Esophagus muscularis mucosa (tissue), 4 donors: ENCODE results near the gene CNOT3. TPM values are rescaled to one million over a fixed set of nuclear protein-coding genes. Genes with fewer than 3 reads are reported as not detected.

Experiments
- DNase-seq: peaks from one replicate; pipeline ENCODE4 v3.0.0-alpha.2; 2017; ENCODE audit errors: extremely low spot score
- H3K27ac ChIP-seq, 4 donors: fragments of 200-600 bp; sonication (generic); replicated peaks in 1 of 4; 1 replicate in 3 of 4; 2 replicates in 1 of 4; pipeline ENCODE4 v1.5.1; 2016 to 2019; ENCODE audit warnings: mild to moderate bottlenecking in 1 of 4
- H3K27me3 ChIP-seq, 4 donors: fragments of 200-600 bp; sonication (generic); one replicate each; pipeline versions ENCODE4 v1.5.1 to v1.6.0; 2016 to 2019
- H3K36me3 ChIP-seq, 4 donors: fragments of 200-600 bp; sonication (generic); one replicate each; pipeline ENCODE4 v1.5.1; 2016 to 2019
- H3K4me1 ChIP-seq, 4 donors: fragments of 200-600 bp; sonication (generic); one replicate each; pipeline ENCODE4 v1.5.1; 2016 to 2019
- H3K4me3 ChIP-seq, 4 donors: fragments of 200-600 bp; sonication (generic); 1 replicate in 2 of 4; 2 replicates in 2 of 4; pipeline ENCODE4 v1.5.1; 2016 to 2019; ENCODE audit warnings: mild to moderate bottlenecking in 4 of 4, moderate library complexity in 1 of 4
- H3K9me3 ChIP-seq, 4 donors: fragments of 200-600 bp; sonication (generic); 1 replicate in 3 of 4; 2 replicates in 1 of 4; pipeline ENCODE4 v1.5.1; 2016 to 2019
- EP300 ChIP-seq: sonication (generic); formaldehyde crosslinking; IDR thresholded peaks from one replicate; pipeline ENCODE4 v1.6.1; 2017; ENCODE audit warnings: antibody characterized with exemption
- POLR2A ChIP-seq: fragments of 450-650 bp; IDR thresholded peaks from one replicate; pipeline ENCODE4 v1.6.1; 2017; ENCODE audit warnings: antibody characterized with exemption, moderate library complexity, mild to moderate bottlenecking, low read depth
- POLR2AphosphoS5 ChIP-seq, 2 donors: sonication (generic); formaldehyde crosslinking; IDR thresholded peaks; one replicate each; pipeline ENCODE4 v1.6.1; 2017; ENCODE audit warnings: antibody characterized with exemption in 2 of 2
- WGBS: methylation state at CpG from one replicate; pipeline ENCODE4 v1.1.5; 2018; 5-methylcytosine and 5-hydroxymethylcytosine counted together
- intact Hi-C: fragments of 100-400 bp; cut with DNase I; formaldehyde crosslinking; loops from one replicate; pipeline ENCODE4 v1.15.1; 2023
- total RNA-seq, 4 donors: library from RNA; depleted of rRNA; stranded (reverse); fragments of >200 nt; gene quantifications; one replicate each; pipeline versions ENCODE4 v1.1.0 to v1.2.1, GENCODE V29; 2016
- TF ChIP-seq, protein P1 (sequence below), 3 experiments: fragments of 200-600 bp in 2 of 3; fragments of 450-650 bp in 1 of 3; sonication (generic) in 2 of 3; IDR thresholded peaks; one replicate each; pipeline ENCODE4 v1.5.1; 2017 to 2019; ENCODE audit warnings: antibody characterized with exemption in 3 of 3, mild to moderate bottlenecking in 2 of 3, moderate library complexity in 1 of 3

CNOT3 gene
- total RNA-seq, 4 donors from 2014 or later = 15.1 to 25.3 (median 21.1) TPM

DNA sequence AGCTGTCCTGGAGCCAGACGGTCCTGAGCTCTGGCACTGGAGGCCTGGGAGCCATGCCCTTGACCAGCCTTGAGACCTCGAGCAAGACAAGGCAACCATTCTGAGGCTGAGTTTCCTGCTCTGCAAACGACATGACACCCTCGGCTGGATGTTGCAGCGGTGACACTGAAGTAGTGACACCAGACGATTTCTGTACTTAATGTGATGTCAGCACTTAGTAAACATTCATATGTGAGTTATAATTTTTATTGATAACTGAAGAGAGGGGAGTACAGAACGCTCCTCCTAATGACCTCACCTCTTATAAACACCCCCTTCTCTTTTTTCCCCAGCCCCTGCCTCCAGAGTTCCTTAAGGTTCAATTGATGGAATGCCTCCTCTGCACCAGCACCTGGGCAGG, 29.1 kb upstream of the CNOT3 start:
- H3K36me3 ChIP-seq = peaks cover 33 to 78% (median 64%) of the 10 kb centered on the region in 4 donors
- intact Hi-C loops = loop anchor here (10.0 kb wide), 1 partner anchor 234 kb away; no protein-coding TSS in a partner anchor
- H3K27me3 ChIP-seq = no peaks in the 10 kb centered on the region
- H3K9me3 ChIP-seq = no peaks in the 10 kb centered on the region
- DNase-seq = no peak
- H3K4me3 ChIP-seq = no peak overlapping the region
- 73% methylated on average over 6 of the region's 7 CpGs for WGBS
- H3K27ac ChIP-seq = no peak overlapping the region
- peaks cover 4 to 24% (median 15%) of the 10 kb centered on the region in 4 donors for H3K4me1 ChIP-seq
- TF ChIP-seq POLR2AphosphoS5 (IDR thresholded peaks at IDR 0.05) (no peak), POLR2A (no peak), EP300 (no peak)
- TF ChIP-seq, protein P1, sequence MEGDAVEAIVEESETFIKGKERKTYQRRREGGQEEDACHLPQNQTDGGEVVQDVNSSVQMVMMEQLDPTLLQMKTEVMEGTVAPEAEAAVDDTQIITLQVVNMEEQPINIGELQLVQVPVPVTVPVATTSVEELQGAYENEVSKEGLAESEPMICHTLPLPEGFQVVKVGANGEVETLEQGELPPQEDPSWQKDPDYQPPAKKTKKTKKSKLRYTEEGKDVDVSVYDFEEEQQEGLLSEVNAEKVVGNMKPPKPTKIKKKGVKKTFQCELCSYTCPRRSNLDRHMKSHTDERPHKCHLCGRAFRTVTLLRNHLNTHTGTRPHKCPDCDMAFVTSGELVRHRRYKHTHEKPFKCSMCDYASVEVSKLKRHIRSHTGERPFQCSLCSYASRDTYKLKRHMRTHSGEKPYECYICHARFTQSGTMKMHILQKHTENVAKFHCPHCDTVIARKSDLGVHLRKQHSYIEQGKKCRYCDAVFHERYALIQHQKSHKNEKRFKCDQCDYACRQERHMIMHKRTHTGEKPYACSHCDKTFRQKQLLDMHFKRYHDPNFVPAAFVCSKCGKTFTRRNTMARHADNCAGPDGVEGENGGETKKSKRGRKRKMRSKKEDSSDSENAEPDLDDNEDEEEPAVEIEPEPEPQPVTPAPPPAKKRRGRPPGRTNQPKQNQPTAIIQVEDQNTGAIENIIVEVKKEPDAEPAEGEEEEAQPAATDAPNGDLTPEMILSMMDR (IDR thresholded peaks at IDR 0.05) = no peak

- no peaks in the 10 kb centered on the region for H3K9me3 ChIP-seq
- H3K27me3 ChIP-seq = no peaks in the 10 kb centered on the region
- H3K4me1 ChIP-seq = peaks cover 6 to 24% (median 16%) of the 10 kb centered on the region in 4 donors
- 77% methylated on average over 6 of the region's 6 CpGs for WGBS
- H3K27ac ChIP-seq = no peak overlapping the region
- TF ChIP-seq EP300 = no peak
- no peak overlapping the region for H3K4me3 ChIP-seq
- DNase-seq = no peak
- H3K36me3 ChIP-seq = peaks cover 33 to 73% (median 64%) of the 10 kb centered on the region in 4 donors
- intact Hi-C loops = loop anchor here (10.0 kb wide), 1 partner anchor 235 kb away; no protein-coding TSS in a partner anchor
These were observed 27.9 kb upstream of the CNOT3 start for GRCh38 chr19:54109651-54110050.

DNA sequence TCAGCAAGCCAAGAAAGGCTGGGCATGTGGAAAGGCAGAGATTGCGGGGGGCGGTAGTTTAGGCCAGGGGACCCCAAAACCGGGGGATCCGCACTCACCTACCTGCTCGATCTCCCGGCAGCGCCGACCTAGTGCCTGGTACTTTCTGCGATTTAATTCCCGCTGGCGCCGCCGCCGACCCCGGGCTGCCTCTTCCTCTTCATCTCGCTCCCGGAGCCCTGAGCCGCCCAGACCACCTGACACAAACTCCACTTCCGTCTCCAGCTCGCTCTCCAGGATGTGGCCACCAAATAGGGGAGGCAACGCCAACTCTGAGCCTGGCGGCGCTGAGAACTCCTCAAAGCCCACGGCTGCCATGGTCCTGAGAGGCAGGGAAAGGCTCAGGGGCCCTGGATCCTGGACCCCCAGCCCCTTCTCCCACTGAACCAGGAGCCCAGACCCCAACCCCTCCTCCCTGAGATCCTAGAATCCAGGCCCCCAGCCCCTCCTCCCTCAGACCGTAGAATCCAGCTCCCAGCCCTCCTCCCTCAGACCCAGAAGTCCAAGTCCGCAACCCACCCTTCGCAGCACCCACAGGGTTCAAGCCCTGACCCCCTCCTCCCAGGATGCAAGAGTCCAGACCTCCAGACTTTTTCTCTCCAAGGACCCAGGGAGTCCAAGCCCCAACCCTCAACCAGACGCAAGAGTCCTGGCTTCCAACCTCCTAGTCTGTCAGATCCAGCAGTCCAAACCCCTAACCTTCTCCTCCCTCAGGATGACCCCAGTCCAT, 23.0 kb upstream of the CNOT3 start:
- intact Hi-C loops = no loop called here
- no peak for DNase-seq
- 18% methylated on average over 25 of the region's 28 CpGs for WGBS
- peaks cover 11 to 45% (median 36%) of the 10 kb centered on the region in 4 donors for H3K36me3 ChIP-seq
- no peaks in the 10 kb centered on the region for H3K27me3 ChIP-seq
- peak overlapping the region; percentile 82 to 92 (median 88) for H3K27ac ChIP-seq
- peaks cover 22 to 34% (median 32%) of the 10 kb centered on the region in 4 donors for H3K4me1 ChIP-seq
- H3K4me3 ChIP-seq = peak overlapping the region; percentile 75 to 79 (median 77)
- TF ChIP-seq EP300 = no peak
- TF ChIP-seq, protein P1 (IDR thresholded peaks at IDR 0.05) = no peak
- TF ChIP-seq POLR2AphosphoS5 (IDR thresholded peaks at IDR 0.05) = no peak
- TF ChIP-seq POLR2A = no peak
- H3K9me3 ChIP-seq = no peaks in the 10 kb centered on the region

DNA sequence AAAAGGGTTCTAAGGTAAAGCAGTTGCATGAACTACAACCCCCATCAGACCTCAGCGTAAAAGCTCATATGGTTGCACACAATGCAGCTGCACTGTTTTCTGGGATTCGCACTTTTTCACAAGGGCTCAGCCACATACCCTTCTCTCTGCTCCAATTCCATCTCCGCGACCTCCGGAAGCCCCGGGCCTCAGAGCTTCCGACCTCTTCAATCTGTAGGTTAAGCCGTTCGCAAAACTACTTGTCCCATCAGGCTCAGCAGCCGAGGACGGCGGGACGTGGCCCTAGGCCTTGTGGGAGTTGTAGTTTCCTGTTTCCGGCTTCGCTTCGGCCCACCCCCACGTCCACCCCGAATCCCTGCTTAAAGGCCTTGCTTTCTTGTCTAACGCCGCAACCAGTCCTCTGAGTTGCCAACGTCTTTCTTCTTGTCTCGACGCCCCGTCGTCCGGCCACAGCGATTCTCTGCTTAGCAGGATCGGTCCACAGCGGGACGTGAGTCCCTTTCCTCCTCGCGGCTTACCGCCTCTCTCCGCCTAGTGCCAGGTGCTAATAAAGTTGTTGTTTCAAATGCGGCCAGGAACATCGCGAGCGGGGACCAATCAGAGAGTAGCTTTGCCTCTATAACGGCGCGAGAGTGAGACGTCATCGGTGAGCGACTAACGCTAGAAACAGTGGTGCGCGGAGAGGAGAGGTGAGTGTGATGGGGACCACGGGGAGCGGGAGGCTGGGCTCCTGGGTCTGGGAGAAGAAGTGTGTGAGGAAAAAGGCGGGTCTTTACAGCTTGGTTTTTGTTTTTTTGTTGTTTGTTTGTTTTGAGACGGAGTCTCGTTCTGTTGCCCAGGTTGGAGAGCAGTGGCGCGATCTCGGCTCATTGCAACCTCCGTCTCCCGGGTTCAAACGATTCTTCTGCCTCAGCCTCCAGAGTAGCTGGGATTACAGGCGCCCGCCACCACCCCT, 22.2 kb upstream of the CNOT3 start, which contains the start of the genes PRPF31 and TFPT:
Gene PRPF31, plus strand, starts transcription at position 646 of the 955 bp plus-strand sequence. CDS start 2,525 bp downstream, outside the sequence.
Gene TFPT, minus strand, starts transcription at position 549 of the 955 bp plus-strand sequence. Its CDS starts 388 bp downstream, at position 161.
- under 1% methylated on average over 36 of the region's 60 CpGs for WGBS

More for the DNA sequence above, 22.2 kb upstream of the CNOT3 start, which contains the start of the genes PRPF31 and TFPT:
- TF ChIP-seq POLR2A (peak; percentile 69), EP300 (no peak), POLR2AphosphoS5 (IDR thresholded peaks at IDR 0.05) (peak; percentile 93 to 96)
- TF ChIP-seq, protein P1 (IDR thresholded peaks at IDR 0.05) = no peak
- Histone ChIP-seq H3K4me1 (peaks cover 22 to 34% (median 32%) of the 10 kb centered on the region in 4 donors), H3K9me3 (no peaks in the 10 kb centered on the region), H3K36me3 (peaks cover 6 to 45% (median 36%) of the 10 kb centered on the region in 4 donors), H3K27me3 (no peaks in the 10 kb centered on the region), H3K4me3 (peak within 1 kb of the TSS; percentile 75 to 79 (median 77)), H3K27ac (peak within 1 kb of the TSS; percentile 82 to 92 (median 88))
- intact Hi-C loops = no loop called here
- peak; percentile 99 for DNase-seq
